Measurements from ENCODE around the gene ELFN1. TPM values are rescaled to one million over a fixed set of nuclear protein-coding genes. Genes with fewer than 3 reads are reported as not detected.

ELFN1 gene
- polyA plus RNA-seq, 1 donor from 2014 or later: 0.54 TPM

GRCh38 chr7:1674161-1675035, 4.3 kb downstream of the ELFN1 start:
- Mint-ChIP-seq H3K36me3 (no peaks in the 10 kb centered on the region), H3K9me3 (no peaks in the 10 kb centered on the region), H3K27ac (no peak overlapping the region), H3K27me3 (peaks cover 38% of the 10 kb centered on the region), H3K4me3 (no peak overlapping the region), H3K4me1 (no peaks in the 10 kb centered on the region)

GRCh38 chr7:1675036-1675671, 5.1 kb downstream of the ELFN1 start:
- Mint-ChIP-seq H3K4me1 (no peaks in the 10 kb centered on the region), H3K9me3 (no peaks in the 10 kb centered on the region)

GRCh38 chr7:1675673-1676549, 5.8 kb downstream of the ELFN1 start:
- H3K9me3 Mint-ChIP-seq: peaks cover 0 to 1% (median 0%) of the 10 kb centered on the region in 3 donors
- no peaks in the 10 kb centered on the region for H3K36me3 Mint-ChIP-seq
- no peak overlapping the region for H3K27ac Mint-ChIP-seq
- H3K4me1 Mint-ChIP-seq: no peaks in the 10 kb centered on the region
- peaks cover 40% of the 10 kb centered on the region for H3K27me3 Mint-ChIP-seq
- peak overlapping the region in 1 of 4 donors; percentile 17 for H3K4me3 Mint-ChIP-seq

More at GRCh38 chr7:1675036-1675671, 5.1 kb downstream of the ELFN1 start:
- Mint-ChIP-seq H3K27ac (no peak overlapping the region), H3K27me3 (peaks cover 41% of the 10 kb centered on the region), H3K36me3 (no peaks in the 10 kb centered on the region), H3K4me3 (no peak overlapping the region)

GRCh38 chr7:1676550-1677078, 6.5 kb downstream of the ELFN1 start:
- H3K27ac Mint-ChIP-seq: peak overlapping the region in 1 of 3 donors; percentile 35
- H3K36me3 Mint-ChIP-seq: no peaks in the 10 kb centered on the region
- H3K27me3 Mint-ChIP-seq: peaks cover 34% of the 10 kb centered on the region
- H3K9me3 Mint-ChIP-seq: peaks cover under 1 to 4% (median 1%) of the 10 kb centered on the region in 3 donors
- H3K4me3 Mint-ChIP-seq: no peak overlapping the region
- peaks cover 1% of the 10 kb centered on the region in 3 donors for H3K4me1 Mint-ChIP-seq

GRCh38 chr7:1677206-1678080, 7.4 kb downstream of the ELFN1 start:
- H3K9me3 Mint-ChIP-seq: peaks cover 2 to 6% (median 6%) of the 10 kb centered on the region in 3 donors
- no peaks in the 10 kb centered on the region for H3K36me3 Mint-ChIP-seq
- H3K27me3 Mint-ChIP-seq: peaks cover 28% of the 10 kb centered on the region
- peak overlapping the region in 1 of 3 donors; percentile 35 for H3K27ac Mint-ChIP-seq
- H3K4me3 Mint-ChIP-seq: no peak overlapping the region
- H3K4me1 Mint-ChIP-seq: peaks cover 4 to 6% (median 4%) of the 10 kb centered on the region in 3 donors

GRCh38 chr7:1678081-1678543, 8.0 kb downstream of the ELFN1 start:
- H3K27ac Mint-ChIP-seq: no peak overlapping the region
- H3K4me3 Mint-ChIP-seq: no peak overlapping the region
- H3K36me3 Mint-ChIP-seq: peaks cover 1% of the 10 kb centered on the region
- peaks cover 4 to 6% (median 4%) of the 10 kb centered on the region in 3 donors for H3K4me1 Mint-ChIP-seq
- peaks cover 5 to 10% (median 6%) of the 10 kb centered on the region in 3 donors for H3K9me3 Mint-ChIP-seq
- H3K27me3 Mint-ChIP-seq: peaks cover 24% of the 10 kb centered on the region

GRCh38 chr7:1678571-1679325, 8.7 kb downstream of the ELFN1 start:
- Mint-ChIP-seq H3K36me3 (peaks cover 1% of the 10 kb centered on the region), H3K4me1 (peaks cover 4 to 6% (median 4%) of the 10 kb centered on the region in 3 donors), H3K4me3 (no peak overlapping the region), H3K9me3 (peaks cover 8 to 16% (median 10%) of the 10 kb centered on the region in 3 donors), H3K27me3 (peaks cover 22% of the 10 kb centered on the region), H3K27ac (no peak overlapping the region)

- H3K27me3 Mint-ChIP-seq: peaks cover 20% of the 10 kb centered on the region
- H3K9me3 Mint-ChIP-seq: peaks cover 8 to 21% (median 10%) of the 10 kb centered on the region in 3 donors
- H3K36me3 Mint-ChIP-seq: peaks cover 1% of the 10 kb centered on the region
- H3K4me1 Mint-ChIP-seq: peaks cover 4 to 6% (median 4%) of the 10 kb centered on the region in 3 donors
- no peak overlapping the region for H3K27ac Mint-ChIP-seq
- H3K4me3 Mint-ChIP-seq: no peak overlapping the region
These were observed 9.4 kb downstream of the ELFN1 start for GRCh38 chr7:1679326-1679965.

- H3K4me3 Mint-ChIP-seq: no peak overlapping the region
- peaks cover 1% of the 10 kb centered on the region for H3K36me3 Mint-ChIP-seq
- peaks cover 18% of the 10 kb centered on the region for H3K27me3 Mint-ChIP-seq
- H3K27ac Mint-ChIP-seq: no peak overlapping the region
- peaks cover 8 to 26% (median 14%) of the 10 kb centered on the region in 3 donors for H3K9me3 Mint-ChIP-seq
- peaks cover 4 to 6% (median 4%) of the 10 kb centered on the region in 3 donors for H3K4me1 Mint-ChIP-seq
These were observed 10.1 kb downstream of the ELFN1 start for GRCh38 chr7:1679966-1680730.

- no peak overlapping the region for H3K27ac Mint-ChIP-seq
- H3K36me3 Mint-ChIP-seq: peaks cover 3% of the 10 kb centered on the region
- peaks cover 4 to 6% (median 4%) of the 10 kb centered on the region in 3 donors for H3K4me1 Mint-ChIP-seq
- H3K27me3 Mint-ChIP-seq: peaks cover 14% of the 10 kb centered on the region
- H3K4me3 Mint-ChIP-seq: peak overlapping the region in 1 of 4 donors; percentile 59
- H3K9me3 Mint-ChIP-seq: peaks cover 16 to 33% (median 23%) of the 10 kb centered on the region in 3 donors
These were observed 11.5 kb downstream of the ELFN1 start for GRCh38 chr7:1681581-1681980.

- peaks cover 4 to 6% (median 4%) of the 10 kb centered on the region in 3 donors for H3K4me1 Mint-ChIP-seq
- peaks cover 21 to 39% (median 23%) of the 10 kb centered on the region in 3 donors for H3K9me3 Mint-ChIP-seq
These were observed 15.0 kb downstream of the ELFN1 start for GRCh38 chr7:1685000-1685624.

GRCh38 chr7:1688542-1688941, 18.5 kb downstream of the ELFN1 start:
- H3K27me3 Mint-ChIP-seq: peaks cover 1% of the 10 kb centered on the region
- no peak overlapping the region for H3K27ac Mint-ChIP-seq
- H3K4me3 Mint-ChIP-seq: no peak overlapping the region
- H3K9me3 Mint-ChIP-seq: peaks cover 14 to 24% (median 14%) of the 10 kb centered on the region in 3 donors
- H3K4me1 Mint-ChIP-seq: no peaks in the 10 kb centered on the region
- H3K36me3 Mint-ChIP-seq: peaks cover 5% of the 10 kb centered on the region

More at GRCh38 chr7:1685000-1685624, 15.0 kb downstream of the ELFN1 start:
- Mint-ChIP-seq H3K27ac (no peak overlapping the region), H3K27me3 (peaks cover 2% of the 10 kb centered on the region), H3K4me3 (peak overlapping the region in 1 of 4 donors; percentile 48), H3K36me3 (peaks cover 3% of the 10 kb centered on the region)
